H9 (cell line): ENCODE data around the gene STIM2. TPM values are rescaled to one million over a fixed set of nuclear protein-coding genes. Genes with fewer than 3 reads are reported as not detected.

Experiments
- DNase-seq: peaks from one replicate; pipeline ENCODE4 v3.0.0-alpha.2; 2017
- H2AFZ ChIP-seq: one replicate; pipeline ENCODE4 v1.6.1; 2013; ENCODE audit warnings: mild to moderate bottlenecking, low read length, control low read depth, moderate library complexity
- H2AK5ac ChIP-seq: 2 replicates; pipeline ENCODE4 v1.6.1; 2013; ENCODE audit warnings: low read length, control low read depth, mixed read lengths; ENCODE audit not compliant: insufficient read length
- H2BK120ac ChIP-seq: one replicate; pipeline ENCODE4 v1.6.1; 2013; ENCODE audit warnings: low read depth, mild to moderate bottlenecking, low read length, control low read depth, inconsistent platforms; ENCODE audit not compliant: poor library complexity, severe bottlenecking
- H2BK12ac ChIP-seq: 2 replicates; pipeline ENCODE4 v1.6.1; 2013; ENCODE audit warnings: low read length, control low read depth, mixed read lengths, low read depth; ENCODE audit not compliant: insufficient read length
- H2BK15ac ChIP-seq: 2 replicates; pipeline ENCODE4 v1.6.1; 2013; ENCODE audit warnings: low read depth, low read length, control low read depth
- H2BK20ac ChIP-seq: one replicate; pipeline ENCODE4 v1.6.1; 2013; ENCODE audit warnings: low read depth, mild to moderate bottlenecking, low read length, control low read depth, inconsistent platforms; ENCODE audit not compliant: poor library complexity, severe bottlenecking
- H2BK5ac ChIP-seq: 2 replicates; pipeline ENCODE4 v1.6.1; 2013; ENCODE audit warnings: low read length, control low read depth, mixed read lengths; ENCODE audit not compliant: insufficient read length
- H3K14ac ChIP-seq: 2 replicates; pipeline ENCODE4 v1.6.1; 2013; ENCODE audit warnings: low read length, control low read depth; ENCODE audit not compliant: insufficient read depth
- H3K18ac ChIP-seq: 2 replicates; pipeline ENCODE4 v1.6.1; 2013; ENCODE audit warnings: low read depth, mild to moderate bottlenecking, mixed read lengths, low read length, control low read depth; ENCODE audit not compliant: insufficient read length
- H3K23ac ChIP-seq: 2 replicates; pipeline ENCODE4 v1.6.1; 2013; ENCODE audit warnings: low read length, control low read depth, mixed read lengths, low read depth; ENCODE audit not compliant: insufficient read length
- H3K23me2 ChIP-seq: 2 replicates; pipeline ENCODE4 v1.6.1; 2013; ENCODE audit warnings: low read depth, mild to moderate bottlenecking, mixed read lengths, low read length, control low read depth; ENCODE audit not compliant: insufficient read length, poor library complexity, severe bottlenecking
- H3K27ac ChIP-seq: 2 replicates; pipeline ENCODE4 v1.5.1; 2013; ENCODE audit warnings: low read length, control low read depth, mixed read lengths, low read depth; ENCODE audit not compliant: insufficient read length
- H3K27me3 ChIP-seq: 2 replicates; pipeline ENCODE4 v1.6.1; 2013; ENCODE audit warnings: low read length, control low read depth, inconsistent platforms; ENCODE audit not compliant: insufficient read depth
- H3K4ac ChIP-seq: 2 replicates; pipeline ENCODE4 v1.6.1; 2013; ENCODE audit warnings: low read depth, mild to moderate bottlenecking, control low read depth, inconsistent platforms, low read length, moderate library complexity
- H3K4me1 ChIP-seq: 2 replicates; pipeline ENCODE4 v1.6.1; 2013; ENCODE audit warnings: low read length, control low read depth, inconsistent platforms; ENCODE audit not compliant: insufficient read depth
- H3K4me2 ChIP-seq: 2 replicates; pipeline ENCODE4 v1.6.1; 2013; ENCODE audit warnings: low read length, control low read depth, mixed read lengths; ENCODE audit not compliant: insufficient read length, insufficient read depth
- H3K56ac ChIP-seq: 2 replicates; pipeline ENCODE4 v1.6.1; 2013; ENCODE audit warnings: low read depth, mild to moderate bottlenecking, mixed read lengths, low read length, control low read depth; ENCODE audit not compliant: insufficient read length
- H3K79me1 ChIP-seq: 2 replicates; pipeline ENCODE4 v1.6.1; 2013; ENCODE audit warnings: low read depth, mild to moderate bottlenecking, moderate library complexity, low read length, control low read depth, inconsistent platforms; ENCODE audit not compliant: insufficient read depth, poor library complexity, severe bottlenecking
- H3K79me2 ChIP-seq: 2 replicates; pipeline ENCODE4 v1.6.1; 2013; ENCODE audit warnings: low read length, control low read depth, inconsistent platforms; ENCODE audit not compliant: insufficient read depth
- H3K9ac ChIP-seq: 2 replicates; pipeline ENCODE4 v1.6.1; 2013; ENCODE audit warnings: low read length, control low read depth, mixed read lengths; ENCODE audit not compliant: insufficient read length; ENCODE audit errors: extremely low read depth
- H3K9me3 ChIP-seq: one replicate; pipeline ENCODE4 v1.6.1; 2013; ENCODE audit warnings: low read depth, low read length, inconsistent platforms; ENCODE audit not compliant: control insufficient read depth
- H3T11ph ChIP-seq: one replicate; pipeline ENCODE4 v1.6.1; 2013; ENCODE audit warnings: mild to moderate bottlenecking, low read length, control low read depth, inconsistent platforms
- H4K20me1 ChIP-seq: one replicate; pipeline ENCODE4 v1.6.1; 2013; ENCODE audit not compliant: control insufficient read depth, insufficient read length, insufficient read depth
- H4K5ac ChIP-seq: 2 replicates; pipeline ENCODE4 v1.6.1; 2013; ENCODE audit warnings: low read depth, mild to moderate bottlenecking, mixed read lengths, low read length, control low read depth; ENCODE audit not compliant: insufficient read length
- H4K8ac ChIP-seq: replicated peaks from 2 replicates; pipeline ENCODE4 v1.6.1; 2013; ENCODE audit warnings: low read length, control low read depth, mixed read lengths, low read depth; ENCODE audit not compliant: insufficient read length
- H4K91ac ChIP-seq: 2 replicates; pipeline ENCODE4 v1.6.1; 2013; ENCODE audit warnings: low read depth, mild to moderate bottlenecking, moderate library complexity, mixed read lengths, low read length, control low read depth; ENCODE audit not compliant: insufficient read length
- H3K27ac Mint-ChIP-seq, 3 experiments: 2 replicates in 2 of 3; 3 replicates in 1 of 3; pipeline ENCODE4 v1.8.0; 2020 to 2021; ENCODE audit warnings: mixed read lengths in 3 of 3, mild to moderate bottlenecking in 1 of 3, moderate library complexity in 1 of 3
- H3K27me3 Mint-ChIP-seq: 2 replicates; pipeline ENCODE4 v1.8.0; 2021; ENCODE audit warnings: low read depth, mild to moderate bottlenecking, moderate library complexity, mixed read lengths
- H3K36me3 Mint-ChIP-seq, 3 experiments: 2 replicates in 2 of 3; 3 replicates in 1 of 3; pipeline ENCODE4 v1.8.0; 2020 to 2021; ENCODE audit warnings: low read depth in 3 of 3, mixed read lengths in 3 of 3; ENCODE audit not compliant: insufficient read depth in 1 of 3
- H3K4me1 Mint-ChIP-seq, 2 experiments: 2 replicates each; pipeline ENCODE4 v1.8.0; 2020; ENCODE audit warnings: mixed read lengths in 2 of 2
- H3K4me3 Mint-ChIP-seq, 2 experiments: 2 replicates in 1 of 2; 3 replicates in 1 of 2; pipeline ENCODE4 v1.8.0; 2020 to 2021; ENCODE audit warnings: mild to moderate bottlenecking in 2 of 2, mixed read lengths in 2 of 2, moderate library complexity in 1 of 2
- H3K9me3 Mint-ChIP-seq, 2 experiments: 2 replicates in 1 of 2; 3 replicates in 1 of 2; pipeline ENCODE4 v1.8.0; 2020; ENCODE audit warnings: mild to moderate bottlenecking in 2 of 2, mixed read lengths in 2 of 2, moderate library complexity in 1 of 2
- WGBS: extraction: QIAGEN DNeasy Blood & Tissue Kit; methylation state at CpG from one replicate; pipeline ENCODE4 v1.1.7; 2013; ENCODE audit warnings: missing lambda C conversion rate, low lambda C conversion rate, mixed read lengths; ENCODE audit not compliant: insufficient read length; ENCODE audit errors: extremely low coverage; 5-methylcytosine and 5-hydroxymethylcytosine counted together
- total RNA-seq: library from RNA; stranded (reverse); gene quantifications from 2 replicates; pipeline ENCODE4 v1.2.1, GENCODE V29; 2021
- TF ChIP-seq, protein P1 (sequence below): fragments of 200-600 bp; sonication (generic); conservative IDR thresholded peaks from 3 replicates; pipeline ENCODE4 v1.8.0; 2021; ENCODE audit warnings: antibody characterized with exemption, mild to moderate bottlenecking

Gene STIM2
- total RNA-seq, 1 experiment from 2014 or later: 26.2 TPM

DNA sequence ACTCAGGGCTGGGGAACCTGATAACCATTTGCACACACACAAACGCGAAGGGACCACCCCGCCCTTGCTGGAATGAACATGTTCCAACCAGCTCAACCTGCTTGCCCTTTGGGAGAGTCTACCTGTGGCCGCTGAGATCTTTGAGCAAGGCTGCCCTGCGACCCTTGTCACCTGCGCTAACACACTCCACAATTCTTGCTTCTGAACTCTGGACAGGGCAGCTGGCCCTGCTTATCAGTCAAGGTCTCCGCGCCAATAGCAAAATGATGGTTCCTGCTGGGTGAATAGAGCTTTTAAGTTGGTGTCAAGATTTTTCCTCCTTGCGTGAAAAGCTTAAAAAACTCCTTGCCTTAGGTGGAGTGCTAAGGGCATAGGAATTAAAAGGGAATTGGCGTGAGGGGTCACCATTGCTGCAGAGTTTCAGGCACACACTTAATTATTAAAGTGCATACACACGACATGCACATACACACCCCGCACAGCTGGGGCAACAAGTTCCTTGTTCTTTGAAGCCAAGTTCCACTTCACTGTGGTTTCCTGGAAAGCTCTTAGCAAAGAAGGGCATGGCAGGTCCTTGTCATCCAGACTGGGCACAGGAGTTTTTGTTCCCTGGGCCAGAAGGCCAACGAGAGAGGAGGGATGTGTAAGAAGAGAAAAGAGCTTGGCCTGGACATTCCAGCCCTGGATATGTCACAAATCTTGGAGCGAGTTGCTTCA lies 207.7 kb downstream of the STIM2 start:
- Histone ChIP-seq H2AK5ac (no peak overlapping the region), H3K14ac (no peak overlapping the region; the same call in 1 of the 2 replicates), H3K23me2 (no peaks in the 10 kb centered on the region), H3K4ac (no peak overlapping the region), H3K27me3 (no peaks in the 10 kb centered on the region), H3K18ac (no peak overlapping the region), H2BK5ac (no peak overlapping the region), H3K23ac (no peak overlapping the region), H4K5ac (no peak overlapping the region), H3K79me2 (no peaks in the 10 kb centered on the region), H3K4me2 (no peak overlapping the region), H3T11ph (no peak overlapping the region), H3K9me3 (no peaks in the 10 kb centered on the region), H3K9ac (no peak overlapping the region), H2BK120ac (no peak overlapping the region), H3K79me1 (no peaks in the 10 kb centered on the region), H2AFZ (no peak overlapping the region), H3K4me1 (no peaks in the 10 kb centered on the region), H3K56ac (no peak overlapping the region), H4K91ac (no peak overlapping the region), H4K20me1 (no peaks in the 10 kb centered on the region), H2BK12ac (no peak overlapping the region), H4K8ac (no peak overlapping the region), H3K27ac (no peak overlapping the region), H2BK15ac (no peak overlapping the region), H2BK20ac (no peak overlapping the region)
- WGBS: no CpG with 5 or more reads among the region's 14 CpGs
- Mint-ChIP-seq H3K9me3 (peaks cover 0 to 4% of the 10 kb centered on the region in 2 experiments; a peak in 3 of 5 replicates), H3K4me3 (no peak overlapping the region), H3K27ac (no peak overlapping the region), H3K27me3 (no peaks in the 10 kb centered on the region), H3K4me1 (peaks cover 3 to 5% of the 10 kb centered on the region in 2 experiments; a peak in 2 of 4 replicates), H3K36me3 (no peaks in the 10 kb centered on the region; a peak in 2 of 7 replicates)
- DNase-seq: no peak
- TF ChIP-seq, protein P1, sequence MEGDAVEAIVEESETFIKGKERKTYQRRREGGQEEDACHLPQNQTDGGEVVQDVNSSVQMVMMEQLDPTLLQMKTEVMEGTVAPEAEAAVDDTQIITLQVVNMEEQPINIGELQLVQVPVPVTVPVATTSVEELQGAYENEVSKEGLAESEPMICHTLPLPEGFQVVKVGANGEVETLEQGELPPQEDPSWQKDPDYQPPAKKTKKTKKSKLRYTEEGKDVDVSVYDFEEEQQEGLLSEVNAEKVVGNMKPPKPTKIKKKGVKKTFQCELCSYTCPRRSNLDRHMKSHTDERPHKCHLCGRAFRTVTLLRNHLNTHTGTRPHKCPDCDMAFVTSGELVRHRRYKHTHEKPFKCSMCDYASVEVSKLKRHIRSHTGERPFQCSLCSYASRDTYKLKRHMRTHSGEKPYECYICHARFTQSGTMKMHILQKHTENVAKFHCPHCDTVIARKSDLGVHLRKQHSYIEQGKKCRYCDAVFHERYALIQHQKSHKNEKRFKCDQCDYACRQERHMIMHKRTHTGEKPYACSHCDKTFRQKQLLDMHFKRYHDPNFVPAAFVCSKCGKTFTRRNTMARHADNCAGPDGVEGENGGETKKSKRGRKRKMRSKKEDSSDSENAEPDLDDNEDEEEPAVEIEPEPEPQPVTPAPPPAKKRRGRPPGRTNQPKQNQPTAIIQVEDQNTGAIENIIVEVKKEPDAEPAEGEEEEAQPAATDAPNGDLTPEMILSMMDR: no peak
